PFSK-1 (cell line): ENCODE measurements around the gene DDC.

ENCODE experiments used
- FOXP2 ChIP-seq: optimal IDR thresholded peaks from 2 replicates; pipeline ENCODE3; 2011; ENCODE audit warnings: borderline replicate concordance, control low read depth, inconsistent platforms; ENCODE audit not compliant: insufficient read depth; ENCODE audit errors: extremely low read length, extremely low read depth
- POLR2AphosphoS5 ChIP-seq: IDR thresholded peaks from 2 replicates; pipeline ENCODE4 v1.6.1; 2012; ENCODE audit warnings: low read depth, mild to moderate bottlenecking, control low read depth, low read length, moderate library complexity
- SIN3A ChIP-seq: IDR thresholded peaks from 2 replicates; pipeline ENCODE4 v1.6.1; 2012; ENCODE audit warnings: mild to moderate bottlenecking, low read length, moderate library complexity, borderline replicate concordance; ENCODE audit not compliant: insufficient read depth
- TAF1 ChIP-seq: IDR thresholded peaks from 2 replicates; pipeline ENCODE4 v1.6.1; 2012; ENCODE audit warnings: low read length, control low read depth, borderline replicate concordance; ENCODE audit not compliant: insufficient read depth
- TF ChIP-seq, protein P1 (sequence below), 2 experiments: IDR thresholded peaks; 2 replicates each; pipeline versions ENCODE4 v1.6.1 to v1.8.0; 2011 to 2012; ENCODE audit warnings: low read depth in 2 of 2, low read length in 2 of 2, control low read depth in 1 of 2, inconsistent platforms in 1 of 2, mild to moderate bottlenecking in 1 of 2, moderate library complexity in 1 of 2; ENCODE audit not compliant: insufficient read depth in 1 of 2

DDC gene

DNA sequence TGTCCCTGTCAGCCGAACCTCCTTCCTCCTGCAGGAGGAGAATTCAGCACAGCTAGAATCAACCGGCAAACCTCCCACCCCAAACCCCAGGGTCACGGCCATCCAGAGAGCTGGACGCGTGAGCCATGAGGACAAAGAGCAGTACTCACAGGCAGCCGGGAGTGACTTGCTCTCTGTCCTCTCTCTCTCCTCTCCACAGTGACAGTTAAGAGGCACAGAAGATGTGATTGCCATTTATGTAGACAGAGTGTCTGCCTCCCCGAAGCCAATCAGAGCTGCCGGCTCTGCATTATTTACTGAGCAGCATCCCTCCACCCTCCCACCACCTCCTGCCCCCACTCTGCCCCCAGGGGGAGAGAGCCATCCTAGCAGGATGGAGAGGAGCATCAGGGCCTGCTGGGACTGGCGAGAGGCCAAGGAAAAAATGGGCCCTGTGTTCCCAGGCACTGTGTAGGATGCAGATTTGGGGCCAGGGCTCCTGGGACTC, 4.3 kb downstream of the DDC start:
- TF ChIP-seq, protein P1, sequence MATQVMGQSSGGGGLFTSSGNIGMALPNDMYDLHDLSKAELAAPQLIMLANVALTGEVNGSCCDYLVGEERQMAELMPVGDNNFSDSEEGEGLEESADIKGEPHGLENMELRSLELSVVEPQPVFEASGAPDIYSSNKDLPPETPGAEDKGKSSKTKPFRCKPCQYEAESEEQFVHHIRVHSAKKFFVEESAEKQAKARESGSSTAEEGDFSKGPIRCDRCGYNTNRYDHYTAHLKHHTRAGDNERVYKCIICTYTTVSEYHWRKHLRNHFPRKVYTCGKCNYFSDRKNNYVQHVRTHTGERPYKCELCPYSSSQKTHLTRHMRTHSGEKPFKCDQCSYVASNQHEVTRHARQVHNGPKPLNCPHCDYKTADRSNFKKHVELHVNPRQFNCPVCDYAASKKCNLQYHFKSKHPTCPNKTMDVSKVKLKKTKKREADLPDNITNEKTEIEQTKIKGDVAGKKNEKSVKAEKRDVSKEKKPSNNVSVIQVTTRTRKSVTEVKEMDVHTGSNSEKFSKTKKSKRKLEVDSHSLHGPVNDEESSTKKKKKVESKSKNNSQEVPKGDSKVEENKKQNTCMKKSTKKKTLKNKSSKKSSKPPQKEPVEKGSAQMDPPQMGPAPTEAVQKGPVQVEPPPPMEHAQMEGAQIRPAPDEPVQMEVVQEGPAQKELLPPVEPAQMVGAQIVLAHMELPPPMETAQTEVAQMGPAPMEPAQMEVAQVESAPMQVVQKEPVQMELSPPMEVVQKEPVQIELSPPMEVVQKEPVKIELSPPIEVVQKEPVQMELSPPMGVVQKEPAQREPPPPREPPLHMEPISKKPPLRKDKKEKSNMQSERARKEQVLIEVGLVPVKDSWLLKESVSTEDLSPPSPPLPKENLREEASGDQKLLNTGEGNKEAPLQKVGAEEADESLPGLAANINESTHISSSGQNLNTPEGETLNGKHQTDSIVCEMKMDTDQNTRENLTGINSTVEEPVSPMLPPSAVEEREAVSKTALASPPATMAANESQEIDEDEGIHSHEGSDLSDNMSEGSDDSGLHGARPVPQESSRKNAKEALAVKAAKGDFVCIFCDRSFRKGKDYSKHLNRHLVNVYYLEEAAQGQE (IDR thresholded peaks at IDR 0.05; ENCODE audit: insufficient read depth in 1 of 2, low read depth in 2 of 2, low read length in 2 of 2), result no peak
- TF ChIP-seq SIN3A (no peak), TAF1 (no peak), FOXP2 (no peak)

DNA sequence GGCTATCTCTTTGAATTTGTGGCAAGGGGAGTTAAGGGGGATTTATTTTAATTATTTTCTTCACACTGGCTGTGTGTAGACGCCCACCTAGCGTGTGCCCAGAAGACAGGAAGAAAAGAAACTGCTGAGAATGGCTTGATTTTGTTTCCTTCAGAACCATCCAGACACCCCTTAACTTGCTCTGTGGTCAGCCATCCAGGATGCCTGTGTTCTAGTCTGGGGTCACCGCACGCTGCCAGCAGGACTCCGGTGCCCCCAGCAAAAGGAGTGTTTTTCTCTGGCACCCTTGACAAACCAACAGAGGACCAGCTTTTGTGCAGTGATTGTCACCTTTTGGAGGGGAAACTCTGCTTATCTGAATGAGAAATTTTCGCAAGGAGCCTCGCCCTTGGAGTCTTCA, 5.3 kb downstream of the DDC start:
- TF ChIP-seq SIN3A (no peak), TAF1 (no peak), FOXP2 (no peak), POLR2AphosphoS5 (no peak)
- TF ChIP-seq, protein P1 (IDR thresholded peaks at IDR 0.05; ENCODE audit: insufficient read depth in 1 of 2, low read depth in 2 of 2, low read length in 2 of 2), result no peak

DNA sequence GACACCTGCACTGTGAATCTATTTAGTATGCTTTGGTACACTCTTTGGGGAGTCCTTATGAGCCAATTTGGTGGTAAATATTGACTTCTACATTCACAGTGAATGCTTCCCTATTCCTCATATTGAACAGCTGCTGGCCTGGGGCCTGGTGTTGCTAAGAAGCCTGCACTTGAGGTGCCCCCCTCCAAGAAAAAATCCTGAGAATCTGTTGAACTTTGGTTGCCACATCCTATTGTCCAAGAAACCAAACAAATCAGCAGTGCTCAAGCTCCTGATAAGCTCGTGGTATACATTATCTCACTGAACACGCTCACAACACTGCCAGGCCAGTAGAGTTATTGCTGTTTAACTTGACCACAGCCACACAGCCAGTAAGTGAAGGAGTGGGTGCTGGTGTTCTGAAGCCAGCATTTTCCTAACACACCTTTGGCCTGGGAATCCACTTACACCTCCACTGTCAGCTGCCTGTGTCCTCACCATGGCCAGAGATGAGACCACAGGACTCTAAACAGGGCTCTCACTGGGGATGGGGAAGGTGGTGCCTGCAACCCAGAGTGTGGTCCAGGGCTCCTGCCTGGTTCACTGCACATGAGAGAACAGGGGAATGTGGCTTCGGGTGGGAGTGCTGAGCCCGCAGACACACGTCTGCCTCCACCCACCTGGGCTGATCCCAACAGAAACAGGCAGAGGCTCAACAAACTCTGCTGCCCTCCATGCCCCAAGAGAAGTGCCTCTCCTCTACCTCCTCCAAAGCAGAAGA, 6.7 kb downstream of the DDC start:
- TF ChIP-seq POLR2AphosphoS5, result no peak
- TF ChIP-seq, protein P1 (IDR thresholded peaks at IDR 0.05; ENCODE audit: insufficient read depth in 1 of 2, low read depth in 2 of 2, low read length in 2 of 2), result no peak

DNA sequence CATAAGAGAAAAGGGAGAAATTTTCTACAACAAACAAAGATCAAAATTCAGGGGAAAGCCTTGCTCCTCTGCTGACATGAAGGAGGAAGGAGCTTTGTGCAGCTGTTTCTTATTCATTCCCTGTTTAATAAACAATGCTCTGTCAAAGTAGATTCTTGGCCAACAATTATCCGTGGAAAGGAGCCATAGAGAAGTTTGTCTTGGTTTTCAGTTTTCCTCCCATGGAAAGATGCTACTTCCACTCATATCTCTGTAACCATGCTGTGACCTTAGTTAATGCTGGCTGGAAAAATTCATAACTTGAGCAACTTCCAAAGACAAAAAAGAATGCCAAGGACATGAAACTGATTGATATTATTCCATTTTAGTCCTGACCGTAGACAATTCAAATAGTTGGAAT, 8.1 kb downstream of the DDC start:
- TF ChIP-seq, protein P1 (IDR thresholded peaks at IDR 0.05; ENCODE audit: insufficient read depth in 1 of 2, low read depth in 2 of 2, low read length in 2 of 2), result no peak
- TF ChIP-seq POLR2AphosphoS5 (no peak), SIN3A (no peak), FOXP2 (no peak), TAF1 (no peak)

DNA sequence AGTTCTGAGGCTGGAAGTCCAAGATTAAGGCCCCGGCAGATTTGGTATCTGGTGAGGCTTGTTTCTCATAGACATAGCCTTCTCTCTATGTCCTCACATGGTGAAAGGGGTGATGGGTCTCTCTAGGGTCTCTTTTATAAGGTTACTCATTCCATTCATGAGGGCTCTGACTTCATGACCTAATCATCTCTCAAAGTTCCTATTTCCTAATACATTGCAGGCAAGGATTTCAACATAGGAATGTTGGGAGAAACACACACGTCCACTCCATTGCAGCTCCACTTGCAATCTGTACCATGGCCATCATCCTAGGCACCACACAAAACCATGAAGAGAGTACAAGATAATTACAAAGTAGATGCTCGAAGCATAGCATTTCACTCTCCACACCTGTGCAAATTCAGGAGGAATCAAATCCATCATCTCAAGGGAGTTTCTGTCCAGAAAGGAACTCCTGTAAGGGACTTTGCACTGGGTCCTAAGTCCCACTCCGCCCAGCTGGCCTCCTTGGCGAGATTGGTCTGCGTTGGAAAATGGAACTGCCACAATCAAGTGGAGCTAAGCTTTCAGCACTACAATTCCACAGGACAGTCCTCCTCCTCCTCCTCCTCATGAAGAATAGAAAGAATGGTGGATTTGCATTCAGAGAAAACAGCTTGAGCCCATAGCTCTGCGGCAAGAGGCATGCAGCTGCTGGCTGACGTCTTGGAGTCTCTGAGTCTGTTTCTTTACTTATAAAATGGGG, 8.8 kb downstream of the DDC start:
- TF ChIP-seq, protein P1 (IDR thresholded peaks at IDR 0.05; ENCODE audit: insufficient read depth in 1 of 2, low read depth in 2 of 2, low read length in 2 of 2), result peak in 1 of 2 experiments; percentile 66; a peak in 2 of 4 replicates
- TF ChIP-seq FOXP2, result no peak
- no peak for TF ChIP-seq TAF1
- TF ChIP-seq POLR2AphosphoS5, result no peak
